IPS-NIHi11 (cell line): Measurements from ENCODE around the gene FHDC1.

Experiments used
- DNase-seq: peaks from one replicate; pipeline ENCODE4 v3.0.0; 2012; ENCODE audit warnings: mixed read lengths, low spot score

The FHDC1 gene

DNA sequence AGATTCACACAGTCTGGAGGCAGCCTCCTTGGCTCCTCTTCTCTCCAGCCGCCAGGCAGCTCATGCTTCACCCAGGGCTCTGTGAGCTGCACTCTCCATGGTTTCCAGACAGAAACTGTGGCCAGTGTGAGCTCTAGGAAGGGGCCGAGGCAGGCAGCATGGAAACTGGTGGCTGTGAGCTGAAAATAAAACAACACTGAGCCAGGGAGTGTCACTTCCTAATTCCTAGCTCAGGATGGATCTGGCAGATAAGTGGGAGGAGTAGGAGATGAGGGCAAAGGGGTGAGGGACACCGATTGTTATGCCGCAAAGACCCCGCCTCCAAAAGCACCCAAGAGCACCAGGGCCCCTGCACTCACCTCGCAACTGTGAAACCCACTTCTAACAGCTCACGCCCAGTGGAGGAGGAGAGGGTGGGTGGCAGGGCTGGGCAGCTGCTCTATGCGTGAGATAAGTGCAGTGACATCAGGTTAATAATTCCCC is 69.8 kb downstream of the FHDC1 start:
- no peak for DNase-seq

DNA sequence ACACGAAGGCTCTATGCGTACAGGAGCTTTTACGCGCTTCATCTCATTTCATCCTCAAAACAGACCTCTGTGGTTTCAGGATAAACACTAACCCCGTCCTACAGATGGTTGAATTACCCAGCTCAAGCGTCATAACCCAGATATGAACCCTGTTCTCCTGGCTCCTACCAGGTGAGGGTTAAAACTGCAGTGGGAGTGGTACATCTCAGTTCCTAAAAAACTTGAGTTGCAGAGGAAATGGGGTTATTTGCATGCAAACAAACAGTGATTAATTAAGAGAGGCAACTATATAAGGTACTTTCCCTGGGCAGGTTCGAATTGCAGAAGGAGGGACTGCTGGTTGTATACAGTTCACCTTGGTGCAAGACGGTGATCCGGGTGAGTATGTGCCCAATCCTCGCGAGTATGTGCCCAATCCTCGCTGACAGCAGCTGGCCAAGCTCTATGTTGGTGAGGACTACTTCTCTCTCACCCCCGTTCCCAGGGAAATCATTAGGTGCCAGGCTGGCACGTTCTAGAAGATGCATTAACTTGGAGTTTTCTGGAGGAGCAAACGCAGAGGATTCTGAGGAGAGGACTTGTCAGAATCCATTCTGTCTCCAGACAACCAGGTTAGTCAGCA is 72.6 kb downstream of the FHDC1 start:
- DNase-seq: no peak

DNA sequence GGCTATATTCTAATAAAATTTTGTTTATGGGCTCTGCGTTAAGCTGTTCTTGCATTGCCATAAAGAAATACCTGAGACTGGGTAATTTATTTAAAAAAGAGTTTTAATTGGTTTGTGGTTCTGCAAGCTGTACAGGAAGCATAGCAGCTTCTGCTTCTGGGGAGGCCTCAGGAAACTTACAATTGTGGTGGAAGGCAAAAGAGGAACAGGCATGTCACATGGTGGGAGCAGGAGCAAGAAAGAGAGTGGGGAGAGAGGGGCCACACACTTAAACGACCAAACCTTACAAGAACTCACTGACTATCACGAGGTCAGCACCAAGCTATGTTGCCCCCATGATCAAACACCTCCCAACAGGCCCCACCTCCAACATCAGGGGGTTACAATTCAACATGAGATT is 74.0 kb downstream of the FHDC1 start:
- no peak for DNase-seq

DNA sequence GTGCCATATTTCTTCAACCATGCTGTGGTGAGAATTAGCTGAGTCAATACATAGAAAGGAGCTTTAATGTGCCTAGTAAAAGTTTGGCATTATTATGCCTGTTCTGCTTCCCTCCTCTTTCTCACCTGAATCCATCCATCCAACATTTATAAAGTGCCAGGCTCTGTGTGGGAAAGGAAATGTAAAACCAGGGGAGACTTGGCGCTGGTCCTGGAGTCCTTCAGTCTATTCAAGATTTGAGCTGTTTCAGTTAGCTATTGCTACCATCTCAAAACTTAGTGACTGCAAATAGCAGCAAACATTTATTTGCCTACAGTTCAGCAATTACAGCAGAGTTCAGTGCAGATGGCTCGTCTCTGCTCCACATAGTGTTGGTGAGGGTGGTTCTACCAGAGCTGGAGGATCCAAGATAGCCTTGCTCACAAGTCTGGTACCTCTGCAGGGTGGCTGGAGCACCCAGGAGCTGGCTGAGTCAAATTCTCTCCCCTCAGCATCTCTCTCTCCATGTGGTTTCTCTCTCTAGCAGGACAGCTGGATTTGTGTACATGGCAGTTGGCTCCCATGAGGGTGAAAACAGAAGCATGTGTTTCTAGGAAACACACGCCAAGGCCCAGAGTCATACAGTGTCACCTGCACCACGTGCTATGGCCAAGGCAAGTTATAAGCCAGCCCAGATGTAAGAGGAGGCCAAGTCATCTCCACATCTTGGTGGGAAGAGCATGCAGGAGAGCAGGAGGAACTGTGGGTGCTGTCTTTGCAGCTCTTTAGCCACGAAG is 77.3 kb downstream of the FHDC1 start:
- no peak for DNase-seq

DNA sequence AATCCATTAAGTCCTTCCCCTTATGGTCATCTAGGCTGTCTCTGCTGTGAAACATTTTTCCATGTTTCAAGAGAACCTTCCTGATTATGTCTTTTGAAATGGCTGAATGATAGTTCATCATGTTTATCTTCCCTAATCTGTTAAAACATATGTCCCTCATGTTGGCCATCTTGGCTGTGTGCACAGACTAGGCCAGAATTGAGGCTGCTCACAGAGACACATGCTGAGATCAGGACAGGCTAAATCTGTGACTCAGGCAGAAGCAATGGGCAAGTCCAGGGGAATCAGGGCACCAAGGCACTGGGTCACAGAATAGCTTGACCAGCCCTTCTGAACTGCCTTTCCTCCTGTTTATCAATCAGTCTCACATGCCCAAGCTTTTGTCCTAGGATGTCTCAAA is 78.3 kb downstream of the FHDC1 start:
- DNase-seq: no peak

DNA sequence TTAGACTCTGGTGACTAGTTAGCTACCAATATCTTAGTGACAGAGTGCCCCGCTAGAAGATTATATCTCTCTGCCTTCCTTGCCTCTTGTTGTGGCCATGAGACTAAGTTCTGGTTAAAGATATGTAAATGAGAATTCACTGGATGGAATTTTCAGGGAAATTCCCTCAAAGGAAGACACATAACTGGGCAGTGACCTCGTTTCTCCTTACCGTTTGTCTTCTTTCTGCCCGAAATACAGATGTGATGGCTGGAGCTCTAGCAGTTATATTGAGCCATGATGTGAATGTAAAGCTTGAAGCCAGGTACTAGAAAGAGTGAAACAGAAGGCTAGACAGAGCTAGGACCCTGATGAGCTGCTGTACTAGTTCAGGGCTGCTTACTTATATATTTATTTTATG is 80.5 kb downstream of the FHDC1 start:
- DNase-seq: no peak

DNA sequence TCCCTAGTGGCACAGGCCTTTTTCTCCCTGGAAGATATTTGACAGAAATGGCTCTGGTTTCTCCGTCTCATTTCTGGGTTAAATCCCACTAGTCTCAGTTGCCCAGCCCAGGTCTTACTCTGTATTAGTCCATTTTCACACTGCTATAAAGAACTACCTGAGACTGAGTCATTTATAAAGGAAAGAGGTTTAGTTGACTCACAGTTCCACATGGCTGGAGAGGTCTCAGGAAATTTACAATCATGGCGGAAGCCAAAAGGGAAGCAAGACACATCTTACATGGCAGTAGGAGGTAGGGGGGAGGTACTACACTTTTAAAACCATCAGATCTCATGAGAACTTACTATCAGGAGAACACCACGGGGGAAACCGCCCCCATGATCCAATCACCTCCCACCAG is 81.9 kb downstream of the FHDC1 start:
- no peak for DNase-seq

DNA sequence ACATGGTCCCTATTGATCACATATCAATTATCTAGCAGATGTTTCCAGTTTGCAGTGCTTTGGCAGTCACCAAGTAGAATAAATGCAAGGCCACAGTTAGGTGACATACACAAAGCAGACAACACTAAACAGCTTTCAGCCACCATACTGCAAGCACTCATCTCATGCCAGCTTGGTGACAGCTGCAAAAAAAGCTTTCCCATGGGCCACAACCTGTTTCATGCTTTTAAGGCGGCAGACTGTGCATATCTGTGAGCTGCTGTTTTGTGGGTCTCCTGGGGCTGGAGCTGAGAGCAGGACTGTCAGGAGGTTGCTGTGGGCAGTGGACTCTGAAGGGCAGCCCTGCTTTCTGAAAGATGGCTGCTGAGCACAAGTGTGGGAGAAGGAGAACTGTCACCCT is 82.6 kb downstream of the FHDC1 start:
- no peak for DNase-seq

DNA sequence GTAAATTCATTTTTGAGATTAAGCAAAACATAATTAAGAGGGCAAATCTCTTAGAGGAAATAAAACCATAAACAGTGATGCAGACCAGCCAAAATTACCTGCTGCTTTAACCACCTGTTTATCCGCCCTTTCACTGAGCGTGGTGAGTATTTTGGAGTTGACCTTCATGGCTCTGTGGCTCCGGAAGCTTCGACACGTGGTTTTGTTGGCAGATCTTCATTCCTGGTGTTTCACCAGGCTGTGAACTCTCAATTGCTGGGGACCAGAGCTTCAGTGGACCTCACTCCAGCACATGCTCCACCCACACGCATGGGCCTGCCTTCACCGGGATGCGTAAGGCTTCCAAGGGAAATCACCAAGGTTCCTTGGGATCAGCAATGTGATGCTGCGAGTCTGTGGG is 83.8 kb downstream of the FHDC1 start:
- no peak for DNase-seq

DNA sequence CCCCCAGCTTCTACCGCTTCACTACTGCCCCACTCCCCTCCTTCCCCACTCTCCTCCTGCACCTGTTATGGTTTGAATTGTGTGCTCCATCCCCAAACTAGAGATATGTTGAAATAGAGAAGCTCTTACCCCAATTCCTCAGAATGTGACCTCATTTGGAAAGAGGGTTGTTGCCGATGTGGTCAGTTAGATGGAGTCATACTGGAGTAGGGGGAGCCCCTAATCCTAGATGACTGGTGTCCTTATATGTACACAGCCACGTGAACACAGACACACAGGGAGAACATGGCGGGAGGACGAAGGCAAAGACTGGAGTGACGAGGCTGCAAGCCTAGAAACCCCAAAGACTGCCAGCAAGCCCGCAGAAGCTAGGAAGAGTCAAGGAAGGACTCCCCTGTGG is 84.3 kb downstream of the FHDC1 start:
- DNase-seq: no peak

DNA sequence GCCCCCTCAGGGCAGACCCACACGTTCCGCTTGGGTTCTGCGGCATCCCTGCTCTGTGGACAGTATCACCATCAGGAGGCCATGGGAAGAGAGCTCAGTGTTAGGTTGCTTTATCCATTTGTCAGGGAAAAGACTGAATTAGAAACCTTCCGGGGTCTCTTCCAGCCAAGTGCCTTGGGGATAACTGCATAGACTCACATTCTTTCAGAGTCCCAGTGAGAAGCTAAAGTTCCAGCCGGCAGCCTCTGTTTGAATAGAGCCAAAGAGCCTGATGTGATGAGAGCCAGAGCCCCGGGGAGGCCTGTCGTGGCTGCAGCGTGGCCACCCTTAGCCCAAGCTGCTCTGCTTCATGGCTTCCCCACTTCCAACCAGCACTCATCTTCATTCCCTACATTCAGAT is 85.2 kb downstream of the FHDC1 start:
- no peak for DNase-seq

DNA sequence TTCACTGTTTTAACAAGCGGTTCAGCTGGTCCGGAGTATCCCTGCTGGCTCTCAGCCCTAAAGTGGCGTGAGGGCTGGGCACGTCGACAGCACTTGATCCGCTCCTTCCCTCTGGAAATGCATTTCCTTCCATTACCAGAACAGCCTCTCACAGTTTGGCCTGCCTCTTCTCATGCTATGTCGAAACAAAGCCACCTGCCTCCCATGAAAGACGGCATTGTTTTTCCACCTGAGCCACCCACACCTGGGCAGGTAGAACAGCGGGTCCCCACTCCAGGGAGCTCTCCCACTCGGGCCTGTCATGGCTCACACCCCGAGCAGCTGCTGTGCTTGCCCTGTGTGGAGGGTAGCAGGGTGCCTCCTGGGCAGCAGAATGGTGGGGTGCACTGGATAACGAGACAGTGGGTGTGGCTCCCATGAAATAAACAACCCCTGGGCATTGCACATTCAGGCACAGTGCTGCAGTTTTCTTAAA is 86.2 kb downstream of the FHDC1 start:
- DNase-seq: no peak

DNA sequence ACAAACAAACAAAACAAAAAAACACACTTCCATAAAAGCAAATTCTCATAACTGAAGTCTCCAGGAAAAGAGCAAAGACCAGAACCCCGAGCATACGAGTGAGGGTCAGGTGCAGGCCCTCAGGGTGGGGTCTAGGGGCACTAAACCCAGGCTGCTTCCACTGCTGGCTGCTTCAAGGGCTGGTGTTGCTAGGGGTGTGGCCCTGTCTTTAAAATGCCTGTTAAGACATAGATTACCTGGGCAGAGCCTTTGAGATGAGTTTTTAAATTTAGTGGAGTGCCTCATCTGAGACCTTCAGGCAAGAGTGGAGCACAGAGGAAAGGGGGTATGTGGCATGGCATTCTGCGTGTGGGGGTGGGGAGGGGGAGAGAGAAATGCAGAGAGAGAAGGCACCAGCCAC is 87.0 kb downstream of the FHDC1 start:
- DNase-seq: no peak

DNA sequence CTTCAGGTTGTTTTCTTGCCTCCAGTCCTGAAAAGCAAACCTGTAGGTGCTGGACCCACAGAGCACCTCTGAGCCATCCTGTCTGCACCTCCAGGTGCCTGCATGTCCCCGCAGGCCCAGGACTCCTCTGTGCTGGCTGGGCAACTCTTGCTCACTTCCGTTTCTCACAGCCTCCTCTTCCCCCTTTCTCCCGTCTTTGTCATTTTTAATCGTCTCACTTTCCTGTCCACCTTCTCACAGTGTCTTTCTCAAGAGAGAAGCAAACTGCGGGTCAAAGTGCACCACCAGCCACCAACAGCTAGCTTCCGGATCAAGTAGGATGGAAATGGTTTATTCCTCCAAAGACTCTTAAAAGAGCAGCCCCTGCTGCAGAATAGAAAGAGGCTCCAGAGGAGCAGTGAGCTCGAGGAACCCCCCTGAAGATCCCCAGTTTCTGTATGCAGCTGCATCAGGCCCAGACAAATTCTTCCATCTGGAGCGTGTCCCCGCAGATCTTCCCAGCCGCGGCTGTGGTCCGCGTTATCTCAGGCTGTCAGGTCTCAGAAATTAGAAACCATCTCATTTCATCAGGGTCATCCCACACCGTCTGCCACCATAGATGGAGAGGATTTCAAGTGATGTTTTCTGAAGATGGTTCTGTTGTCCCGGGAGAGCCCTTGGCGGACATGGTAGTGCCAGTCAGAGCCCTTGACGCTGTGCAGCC is 87.7 kb downstream of the FHDC1 start:
- DNase-seq: no peak

DNA sequence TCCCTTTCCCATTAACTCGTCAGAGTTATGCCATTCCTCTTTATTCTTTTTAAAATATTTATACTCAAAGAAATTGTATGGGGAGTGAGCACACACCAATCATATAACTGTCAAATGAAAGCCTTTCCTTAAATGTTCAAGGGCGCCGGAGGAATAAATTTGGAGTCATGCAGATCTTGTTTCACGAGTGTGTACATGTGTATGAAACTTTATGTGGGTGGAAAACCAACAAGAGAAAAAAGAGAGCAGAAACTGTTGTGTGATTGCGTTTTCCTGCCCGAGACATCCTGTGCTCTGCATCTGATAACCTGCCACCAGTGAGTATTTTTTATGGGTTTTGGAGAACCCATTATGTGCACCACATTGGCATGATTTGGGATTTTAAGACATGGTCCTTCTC is 88.3 kb downstream of the FHDC1 start:
- DNase-seq: no peak

DNA sequence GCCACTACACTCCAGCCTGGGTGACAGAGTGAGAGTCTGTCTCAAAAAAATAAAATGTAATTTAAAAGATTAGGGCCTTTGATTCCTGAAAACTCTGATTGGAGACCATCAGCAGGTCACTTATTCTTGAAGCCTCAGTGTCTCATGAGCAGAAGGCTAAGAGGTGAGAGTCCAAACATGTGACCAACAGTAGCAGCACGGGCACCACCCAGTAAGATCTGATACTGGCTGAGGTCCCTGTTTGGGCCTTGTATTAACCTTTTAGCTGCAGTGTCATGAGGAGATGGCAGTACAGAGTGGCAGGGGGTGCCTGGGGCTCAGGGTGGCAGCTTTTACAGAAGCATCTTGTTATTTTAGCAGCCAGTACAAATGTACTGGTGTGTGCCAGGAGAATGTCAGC is 89.3 kb downstream of the FHDC1 start:
- DNase-seq: no peak

DNA sequence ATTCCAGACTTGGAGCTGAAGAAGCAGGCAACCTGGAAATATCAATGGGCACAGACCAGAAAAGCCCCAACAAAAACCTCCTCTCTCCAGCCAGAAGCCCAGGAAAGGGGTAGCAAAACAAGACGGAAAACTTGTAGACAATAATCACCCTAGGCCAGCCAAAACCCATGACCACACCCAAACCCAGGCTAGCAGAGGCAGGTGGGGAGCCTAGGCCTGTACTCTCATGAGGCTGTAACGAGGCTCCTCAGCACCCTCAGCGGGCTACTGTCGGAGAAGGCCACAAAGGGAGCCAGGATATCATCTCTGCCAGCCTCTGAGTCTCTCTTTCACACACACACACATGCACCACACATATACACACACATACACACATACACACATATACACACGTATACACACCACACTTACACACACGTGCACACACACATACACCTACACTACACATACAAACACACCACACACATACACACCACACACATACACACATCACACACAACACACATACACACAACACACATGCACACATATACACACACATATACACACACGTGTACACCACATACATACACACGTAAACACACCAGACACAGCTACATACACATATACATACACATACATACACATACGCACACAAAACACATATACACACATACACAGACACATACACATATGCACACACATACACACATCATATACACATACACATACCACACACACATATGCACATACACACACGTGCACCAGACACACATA is 90.6 kb downstream of the FHDC1 start:
- no peak for DNase-seq

DNA sequence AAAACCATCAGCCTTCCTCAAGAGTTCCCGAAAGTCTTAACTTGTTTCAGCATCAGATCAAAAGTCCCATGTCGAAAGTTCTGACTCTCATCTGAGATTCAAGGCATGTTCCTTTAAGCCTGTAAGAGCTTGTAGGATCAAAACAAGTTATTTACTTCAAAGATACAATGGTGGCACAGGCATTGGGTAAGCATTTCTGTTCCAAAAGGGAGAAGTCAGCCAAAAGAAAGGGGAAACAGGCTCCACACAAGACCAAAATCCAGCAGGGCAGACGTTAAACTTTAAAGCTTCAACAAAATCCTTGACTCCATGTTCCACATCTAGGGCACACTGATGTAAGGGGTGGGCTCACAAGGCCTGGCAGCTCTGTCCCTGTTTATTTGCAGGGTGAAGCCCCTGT is 91.7 kb downstream of the FHDC1 start:
- no peak for DNase-seq

DNA sequence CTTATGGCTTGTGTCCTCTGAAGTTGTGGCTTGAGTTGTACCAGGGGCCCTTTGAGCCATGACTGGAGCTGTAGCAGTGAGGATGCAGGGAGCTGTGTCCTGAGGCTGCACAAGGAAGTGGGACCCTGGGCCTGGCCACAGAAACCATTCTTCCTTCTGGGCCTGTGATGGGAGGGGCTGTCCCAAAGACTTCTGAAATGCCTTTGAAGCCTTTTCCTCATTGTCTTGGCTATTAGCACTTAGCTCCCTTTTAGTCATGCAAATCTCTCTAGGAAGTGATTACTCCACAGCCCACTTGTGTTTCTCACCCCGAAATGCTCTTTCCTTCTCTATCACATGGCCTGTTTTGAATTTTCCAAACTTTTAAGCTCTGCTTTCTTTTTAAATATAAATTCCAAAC is 92.4 kb downstream of the FHDC1 start:
- DNase-seq: no peak
